DND-41 (cell line): Measurements from ENCODE around the gene GPHN.

Experiments used
- EZH2 ChIP-seq: IDR thresholded peaks from 3 replicates; pipeline ENCODE4 v1.6.1; 2012; ENCODE audit warnings: borderline replicate concordance, low read depth, mild to moderate bottlenecking, moderate library complexity, low read length, inconsistent platforms; ENCODE audit not compliant: severe bottlenecking
- TF ChIP-seq, protein P1 (sequence below): IDR thresholded peaks from 2 replicates; pipeline ENCODE4 v1.5.1; 2012; ENCODE audit warnings: borderline replicate concordance, low read length, moderate library complexity, mild to moderate bottlenecking; ENCODE audit not compliant: poor library complexity, severe bottlenecking; ENCODE audit errors: extremely low read depth

DNA sequence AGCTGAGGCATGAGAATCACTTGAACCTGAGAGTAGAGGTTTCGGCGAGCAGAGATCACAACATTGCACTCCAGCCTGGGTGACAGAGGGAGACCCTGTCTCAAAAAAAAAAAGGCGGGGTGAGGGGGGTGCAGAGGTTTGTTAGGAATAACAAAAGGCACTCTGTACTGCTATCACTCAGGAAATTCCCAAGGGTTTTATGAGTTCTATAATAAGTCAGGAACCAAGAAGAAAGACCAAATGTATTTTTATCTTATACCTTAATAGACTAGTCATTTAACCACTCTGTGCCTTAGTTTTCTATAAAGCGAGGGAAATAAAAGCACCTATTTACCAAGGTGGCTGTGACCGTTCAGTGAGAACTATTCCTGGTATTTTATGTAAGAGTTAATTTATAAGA is 319.2 kb downstream of the GPHN start:
- TF ChIP-seq, protein P1, sequence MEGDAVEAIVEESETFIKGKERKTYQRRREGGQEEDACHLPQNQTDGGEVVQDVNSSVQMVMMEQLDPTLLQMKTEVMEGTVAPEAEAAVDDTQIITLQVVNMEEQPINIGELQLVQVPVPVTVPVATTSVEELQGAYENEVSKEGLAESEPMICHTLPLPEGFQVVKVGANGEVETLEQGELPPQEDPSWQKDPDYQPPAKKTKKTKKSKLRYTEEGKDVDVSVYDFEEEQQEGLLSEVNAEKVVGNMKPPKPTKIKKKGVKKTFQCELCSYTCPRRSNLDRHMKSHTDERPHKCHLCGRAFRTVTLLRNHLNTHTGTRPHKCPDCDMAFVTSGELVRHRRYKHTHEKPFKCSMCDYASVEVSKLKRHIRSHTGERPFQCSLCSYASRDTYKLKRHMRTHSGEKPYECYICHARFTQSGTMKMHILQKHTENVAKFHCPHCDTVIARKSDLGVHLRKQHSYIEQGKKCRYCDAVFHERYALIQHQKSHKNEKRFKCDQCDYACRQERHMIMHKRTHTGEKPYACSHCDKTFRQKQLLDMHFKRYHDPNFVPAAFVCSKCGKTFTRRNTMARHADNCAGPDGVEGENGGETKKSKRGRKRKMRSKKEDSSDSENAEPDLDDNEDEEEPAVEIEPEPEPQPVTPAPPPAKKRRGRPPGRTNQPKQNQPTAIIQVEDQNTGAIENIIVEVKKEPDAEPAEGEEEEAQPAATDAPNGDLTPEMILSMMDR, result no peak
- no peak for TF ChIP-seq EZH2
